GM10248 (cell line): Measurements from ENCODE around the gene GSTM3.
"Not testable (repeated sequence)": the region's sequence is repeated elsewhere in the genome, so short reads cannot be mapped to it uniquely, and the experiment has no call there.

Source experiments
- CTCF ChIA-PET: fragments of 300-600 bp; sonication (Branson Sonifier 250); formaldehyde crosslinking; extraction: SDS; loops from one replicate; lab custom pipeline; 2021; ENCODE audit warnings: antibody characterized with exemption; lab: Yijun Ruan, JAX
- POLR2A ChIA-PET: fragments of 350-650 bp; sonication (Branson Sonifier 250); formaldehyde crosslinking; extraction: SDS; loops from one replicate; lab custom pipeline; 2020; ENCODE audit warnings: antibody characterized with exemption; lab: Yijun Ruan, JAX
- DNase-seq: peaks from one replicate; pipeline ENCODE4 v3.0.0; 2012; ENCODE audit errors: extremely low spot score
- TF ChIP-seq, protein P1 (sequence below): IDR thresholded peaks from 2 replicates; pipeline ENCODE4 v1.5.1; 2012; ENCODE audit warnings: mild to moderate bottlenecking, low read depth; ENCODE audit errors: extremely low read depth, missing control alignments, control extremely low read depth

GSTM3 gene

DNA sequence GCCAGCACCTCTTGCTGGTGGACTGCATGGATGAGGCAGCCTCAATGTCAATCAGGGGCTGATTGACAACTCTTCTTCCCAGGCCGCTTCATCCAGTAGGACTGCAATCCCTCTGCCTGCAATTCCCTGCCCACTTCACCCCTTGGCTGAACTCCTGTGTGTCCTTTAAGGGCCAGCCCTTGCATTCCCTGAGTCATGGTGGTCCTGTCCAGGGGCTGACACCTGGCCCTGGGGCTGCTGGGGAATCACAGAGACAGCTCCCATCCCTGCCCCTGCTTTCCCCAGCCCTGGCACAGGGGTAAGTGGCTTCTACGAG, 27.5 kb upstream of the GSTM3 start:
- TF ChIP-seq, protein P1, sequence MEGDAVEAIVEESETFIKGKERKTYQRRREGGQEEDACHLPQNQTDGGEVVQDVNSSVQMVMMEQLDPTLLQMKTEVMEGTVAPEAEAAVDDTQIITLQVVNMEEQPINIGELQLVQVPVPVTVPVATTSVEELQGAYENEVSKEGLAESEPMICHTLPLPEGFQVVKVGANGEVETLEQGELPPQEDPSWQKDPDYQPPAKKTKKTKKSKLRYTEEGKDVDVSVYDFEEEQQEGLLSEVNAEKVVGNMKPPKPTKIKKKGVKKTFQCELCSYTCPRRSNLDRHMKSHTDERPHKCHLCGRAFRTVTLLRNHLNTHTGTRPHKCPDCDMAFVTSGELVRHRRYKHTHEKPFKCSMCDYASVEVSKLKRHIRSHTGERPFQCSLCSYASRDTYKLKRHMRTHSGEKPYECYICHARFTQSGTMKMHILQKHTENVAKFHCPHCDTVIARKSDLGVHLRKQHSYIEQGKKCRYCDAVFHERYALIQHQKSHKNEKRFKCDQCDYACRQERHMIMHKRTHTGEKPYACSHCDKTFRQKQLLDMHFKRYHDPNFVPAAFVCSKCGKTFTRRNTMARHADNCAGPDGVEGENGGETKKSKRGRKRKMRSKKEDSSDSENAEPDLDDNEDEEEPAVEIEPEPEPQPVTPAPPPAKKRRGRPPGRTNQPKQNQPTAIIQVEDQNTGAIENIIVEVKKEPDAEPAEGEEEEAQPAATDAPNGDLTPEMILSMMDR, result no peak
- ChIA-PET POLR2A (no interaction called here), CTCF (interaction anchor here (15.0 to 15.3 kb wide), 2 partner anchors 128 to 212 kb away, joined by 370 to 737 read pairs; partner anchors contain the start of gene AHCYL1)
- no peak for DNase-seq

DNA sequence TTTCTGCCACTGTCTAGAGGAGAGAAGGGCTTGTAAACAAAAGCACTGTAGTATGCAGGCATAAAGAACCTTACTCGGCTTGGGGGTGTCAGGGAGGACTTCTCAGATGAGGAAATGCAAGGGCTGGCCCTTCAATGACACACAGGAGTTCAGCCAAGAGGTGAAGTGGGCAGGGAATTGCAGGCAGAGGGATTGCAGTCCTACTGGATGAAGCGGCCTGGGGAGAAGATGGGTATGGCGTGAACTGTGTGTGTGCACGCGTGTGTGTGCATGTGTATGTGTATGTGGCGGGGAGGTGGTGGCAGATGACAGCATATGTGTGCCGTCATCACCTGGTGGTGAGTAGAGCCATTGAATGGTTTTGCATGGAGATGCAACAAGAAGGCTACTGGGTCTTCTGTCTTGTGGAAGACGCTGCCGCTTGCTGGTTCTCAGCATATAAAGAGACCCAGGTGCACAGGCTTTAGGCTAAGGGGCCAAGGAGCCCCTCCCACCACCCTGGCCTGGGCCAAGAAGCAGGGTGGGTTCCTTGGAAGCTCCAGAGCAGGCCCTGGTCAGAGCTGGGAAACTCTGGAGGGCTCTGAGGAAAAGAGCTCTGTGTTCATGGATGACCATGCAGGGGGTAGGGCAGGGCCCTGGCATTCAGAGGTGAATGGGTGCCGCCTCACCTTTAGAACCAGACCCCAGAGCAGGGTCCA, 26.9 kb upstream of the GSTM3 start:
- POLR2A ChIA-PET, result no interaction called here
- TF ChIP-seq, protein P1, result no peak
- DNase-seq, result no peak
- CTCF ChIA-PET, result interaction anchor here (1.0 to 15.3 kb wide), 3 partner anchors 9 to 213 kb away, joined by 3 to 737 read pairs (median 370); partner anchors contain the start of gene AHCYL1

DNA sequence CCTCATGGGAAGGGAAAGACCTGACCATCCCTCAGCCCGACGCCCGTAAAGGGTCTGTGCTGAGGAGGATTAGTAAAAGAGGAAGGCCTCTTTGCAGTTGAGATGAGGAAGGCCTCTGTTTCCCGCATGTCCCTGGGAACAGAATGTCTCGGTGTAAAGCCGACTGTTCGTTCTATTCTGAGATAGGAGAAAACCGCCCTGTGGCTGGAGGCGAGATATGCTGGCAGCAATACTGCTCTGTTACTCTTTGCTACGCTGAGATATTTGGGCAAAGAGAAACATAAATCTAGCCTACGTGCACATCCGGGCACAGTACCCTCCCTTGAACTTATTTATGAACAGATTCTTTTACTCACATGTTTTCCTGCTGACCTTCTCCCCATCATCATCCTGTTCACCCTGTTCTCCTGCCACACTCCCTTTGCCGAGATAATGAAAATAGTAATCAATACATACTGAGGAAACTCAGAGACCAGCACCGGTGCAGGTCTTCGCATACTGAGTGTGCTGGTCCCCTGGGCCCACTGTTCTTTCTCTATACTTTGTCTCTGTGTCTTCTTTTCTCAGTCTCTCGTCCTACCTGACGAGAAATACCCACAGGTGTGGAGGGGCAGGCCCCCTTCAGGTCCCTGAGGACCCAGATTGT, 26.3 kb upstream of the GSTM3 start:
- POLR2A ChIA-PET, DNase-seq: not testable (repeated sequence)
- CTCF ChIA-PET, result interaction anchor here (1.0 kb wide), 1 partner anchor 10 kb away, joined by 3 read pairs; no protein-coding TSS in a partner anchor

DNA sequence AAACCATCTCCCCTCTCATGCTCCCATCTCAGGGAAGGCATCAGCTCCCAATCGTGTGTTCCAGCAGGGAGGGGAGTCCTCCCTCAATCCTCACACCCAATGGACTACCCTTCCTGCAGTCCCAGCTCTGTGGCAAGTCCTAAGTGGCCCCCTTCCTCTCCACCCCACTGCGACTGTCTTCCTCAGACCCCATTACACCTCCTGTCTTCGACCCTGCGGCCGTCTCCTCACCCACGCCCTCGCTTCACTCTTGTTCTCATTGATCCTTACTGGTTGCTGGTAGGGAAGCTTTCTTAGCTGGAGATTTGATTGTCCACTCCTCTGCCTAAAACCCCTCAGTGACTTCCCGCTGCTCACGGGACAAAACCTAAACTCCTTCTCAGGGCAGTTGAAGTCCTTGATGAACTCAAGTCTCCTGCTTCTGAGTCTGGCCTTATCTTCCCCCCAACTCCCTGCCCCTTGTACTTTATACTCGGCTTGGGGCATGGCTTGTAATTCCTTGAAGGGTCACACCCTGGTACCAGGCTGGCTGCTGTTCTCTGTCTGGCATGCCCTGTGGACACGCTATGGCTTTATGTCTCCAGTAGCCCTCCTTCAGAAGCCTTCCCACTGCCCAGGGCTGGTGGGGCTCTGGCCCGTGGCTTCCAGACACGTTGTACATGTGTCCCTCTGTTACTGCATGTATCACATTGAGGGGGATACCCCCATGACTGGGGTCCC, 25.2 kb upstream of the GSTM3 start:
- TF ChIP-seq, protein P1, result no peak
- POLR2A ChIA-PET, result no interaction called here
- no peak for DNase-seq
- CTCF ChIA-PET, result interaction anchor here (1.0 to 3.3 kb wide), 5 partner anchors 9 to 218 kb away, joined by 3 to 37 read pairs (median 4); partner anchors contain the start of gene AHCYL1

DNA sequence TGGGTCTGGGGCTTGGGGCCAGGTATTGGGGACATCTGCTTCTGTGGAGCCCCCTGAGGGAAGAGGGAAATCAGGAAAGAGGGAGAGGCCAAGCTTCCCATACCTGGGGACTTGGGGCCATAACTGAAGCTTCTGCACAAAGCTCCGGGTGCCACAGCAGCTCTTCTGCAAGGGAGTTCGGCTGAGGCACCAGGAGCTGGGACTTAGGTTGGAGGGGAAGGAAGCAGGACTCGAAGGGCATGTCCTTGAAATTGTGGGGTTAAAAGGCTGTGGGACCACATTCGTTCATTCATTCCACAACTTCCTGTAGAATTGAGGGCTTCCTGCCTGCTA, 24.6 kb upstream of the GSTM3 start:
- TF ChIP-seq, protein P1, result no peak
- no peak for DNase-seq
- ChIA-PET CTCF (interaction anchor here (1.0 to 3.3 kb wide), 5 partner anchors 10 to 219 kb away, joined by 3 to 37 read pairs (median 4); partner anchors contain the start of gene AHCYL1), POLR2A (no interaction called here)

DNA sequence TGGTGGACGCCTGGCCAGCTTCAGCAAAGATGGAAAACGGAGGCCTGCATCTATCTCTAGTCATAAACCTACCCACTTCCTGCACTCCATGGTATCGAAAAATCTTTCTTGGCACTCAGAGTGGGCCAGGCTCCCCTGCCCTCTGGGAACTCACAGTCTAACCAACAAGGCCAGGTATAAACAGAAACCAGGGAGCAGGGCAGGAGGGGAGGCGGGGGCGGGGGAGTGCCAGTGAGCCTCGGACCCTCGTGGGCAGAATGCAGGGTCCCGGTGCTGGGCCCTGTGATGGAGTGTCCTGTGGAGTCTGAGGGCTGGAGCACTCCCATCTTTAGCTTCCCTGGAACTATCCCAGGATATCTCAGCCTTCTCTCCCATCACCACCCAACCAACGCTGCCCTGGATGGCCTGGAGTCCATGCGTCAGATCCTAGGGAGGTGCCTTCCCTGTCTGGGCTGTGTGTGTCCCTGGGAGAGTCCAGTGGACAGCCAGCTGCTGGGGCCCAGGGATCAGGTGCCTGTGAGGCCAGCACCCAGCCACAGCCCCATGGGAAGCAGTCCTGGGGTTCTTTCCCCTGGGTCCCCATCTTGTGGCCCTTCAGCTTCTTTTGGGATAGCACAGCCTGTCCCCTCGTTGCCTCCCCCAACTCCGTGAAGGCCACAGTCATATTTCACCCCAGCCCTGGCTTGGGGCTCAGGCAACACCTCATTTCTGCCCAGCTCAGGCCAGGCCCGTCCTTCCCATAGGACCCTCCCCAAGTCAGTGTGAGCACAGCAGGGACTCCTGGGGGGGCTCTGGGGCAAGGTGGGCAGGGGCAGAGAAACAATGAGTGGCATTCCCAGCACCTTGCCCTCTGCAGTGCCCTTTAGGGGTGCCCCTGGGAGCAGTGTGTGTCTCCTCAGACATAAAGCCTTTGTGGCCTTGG, 24.0 kb upstream of the GSTM3 start:
- POLR2A ChIA-PET, result no interaction called here
- no peak for DNase-seq
- TF ChIP-seq, protein P1, result no peak
- CTCF ChIA-PET, result interaction anchor here (1.0 to 3.3 kb wide), 5 partner anchors 10 to 220 kb away, joined by 3 to 37 read pairs (median 4); partner anchors contain the start of gene AHCYL1
